Liver (tissue), 9 donors: ENCODE measurements around the gene SENP7. TPM values are rescaled to one million over a fixed set of nuclear protein-coding genes. Genes with fewer than 3 reads are reported as not detected.

Experiments used
- DNase-seq: peaks from one replicate; pipeline ENCODE4 v3.0.0-alpha.2; 2017; ENCODE audit warnings: low spot score
- H3K27ac ChIP-seq, 2 donors: one replicate each; pipeline ENCODE4 v1.7.0; 2013; ENCODE audit warnings: inconsistent platforms in 2 of 2, low read length in 2 of 2, control low read depth in 1 of 2, low read depth in 1 of 2, mild to moderate bottlenecking in 1 of 2
- H3K27me3 ChIP-seq, 4 donors: one replicate each; pipeline versions ENCODE4 v1.6.1 to v1.7.0; 2013; ENCODE audit warnings: low read length in 3 of 4, inconsistent platforms in 1 of 4, mild to moderate bottlenecking in 1 of 4, moderate library complexity in 1 of 4; ENCODE audit not compliant: control insufficient read depth in 4 of 4, insufficient read depth in 4 of 4
- H3K36me3 ChIP-seq, 4 donors: one replicate each; pipeline versions ENCODE4 v1.6.1 to v1.7.0; 2013; ENCODE audit warnings: low read length in 3 of 4, mild to moderate bottlenecking in 3 of 4, low read depth in 1 of 4, moderate library complexity in 1 of 4; ENCODE audit not compliant: control insufficient read depth in 4 of 4, insufficient read depth in 3 of 4
- H3K4me1 ChIP-seq, 4 donors: one replicate each; pipeline versions ENCODE4 v1.6.1 to v1.7.0; 2013; ENCODE audit warnings: low read length in 3 of 4, mild to moderate bottlenecking in 3 of 4, moderate library complexity in 1 of 4; ENCODE audit not compliant: control insufficient read depth in 4 of 4, insufficient read depth in 4 of 4
- H3K4me3 ChIP-seq, 3 donors: one replicate each; pipeline versions ENCODE4 v1.6.1 to v1.7.0; 2013; ENCODE audit warnings: low read length in 3 of 3, control low read depth in 1 of 3, low read depth in 1 of 3, mild to moderate bottlenecking in 1 of 3
- H3K9ac ChIP-seq, 2 donors: one replicate each; pipeline ENCODE4 v1.7.0; 2013; ENCODE audit warnings: low read length in 2 of 2, mild to moderate bottlenecking in 2 of 2, moderate library complexity in 2 of 2, control low read depth in 1 of 2, low read depth in 1 of 2
- H3K9me3 ChIP-seq, 4 donors: one replicate each; pipeline versions ENCODE4 v1.6.1 to v1.7.0; 2013; ENCODE audit warnings: low read length in 3 of 4; ENCODE audit not compliant: control insufficient read depth in 4 of 4
- ATF3 ChIP-seq: IDR thresholded peaks from 2 replicates; pipeline ENCODE4 v1.6.1; 2016; ENCODE audit warnings: antibody characterized with exemption
- CTCF ChIP-seq: fragments of 150-350 bp; IDR thresholded peaks from 2 replicates; pipeline ENCODE4 v1.5.1; 2017; ENCODE audit warnings: improper control_type of control experiment, low read depth, low read length; ENCODE audit not compliant: missing input control
- EGR1 ChIP-seq, 2 donors: IDR thresholded peaks; 2 replicates each; pipeline ENCODE4 v1.6.1; 2016 to 2018; ENCODE audit warnings: antibody characterized with exemption in 2 of 2, low read depth in 2 of 2
- FOXA1 ChIP-seq: IDR thresholded peaks from 2 replicates; pipeline ENCODE4 v1.6.1; 2016; ENCODE audit warnings: antibody characterized with exemption
- HNF4A ChIP-seq, 2 donors: conservative IDR thresholded peaks; 2 replicates each; pipeline ENCODE4 v1.6.1; 2016; ENCODE audit warnings: antibody characterized with exemption in 2 of 2, mild to moderate bottlenecking in 2 of 2
- HNF4G ChIP-seq: IDR thresholded peaks from 2 replicates; pipeline ENCODE4 v1.6.1; 2016; ENCODE audit warnings: antibody characterized with exemption
- JUND ChIP-seq, 2 donors: IDR thresholded peaks; 2 replicates each; pipeline ENCODE4 v1.6.1; 2016; ENCODE audit warnings: antibody characterized with exemption in 2 of 2
- MAX ChIP-seq: IDR thresholded peaks from 2 replicates; pipeline ENCODE4 v1.6.1; 2016; ENCODE audit warnings: antibody characterized with exemption
- RAD21 ChIP-seq, 2 donors: IDR thresholded peaks; 2 replicates each; pipeline ENCODE4 v1.6.1; 2016; ENCODE audit warnings: antibody characterized with exemption in 2 of 2, mild to moderate bottlenecking in 2 of 2
- RXRA ChIP-seq, 2 donors: IDR thresholded peaks; 2 replicates each; pipeline ENCODE4 v1.6.1; 2017 to 2018; ENCODE audit warnings: antibody characterized with exemption in 2 of 2, mild to moderate bottlenecking in 1 of 2
- SP1 ChIP-seq: IDR thresholded peaks from 2 replicates; pipeline ENCODE4 v1.6.1; 2018; ENCODE audit warnings: antibody characterized with exemption, mild to moderate bottlenecking
- TAF1 ChIP-seq: conservative IDR thresholded peaks from 2 replicates; pipeline ENCODE4 v1.6.1; 2016; ENCODE audit warnings: antibody characterized with exemption, mild to moderate bottlenecking
- YY1 ChIP-seq: IDR thresholded peaks from 2 replicates; pipeline ENCODE4 v1.6.1; 2016; ENCODE audit warnings: antibody characterized with exemption, mild to moderate bottlenecking
- WGBS: extraction: QIAGEN DNeasy Blood & Tissue Kit; methylation state at CpG from one replicate; pipeline ENCODE4 v1.1.7; 2013; 5-methylcytosine and 5-hydroxymethylcytosine counted together
- polyA plus RNA-seq, 2 donors: library from polyadenylated mRNA; stranded (reverse) in 1 of 2; unstranded in 1 of 2; fragments of 200-250 nt in 1 of 2; fragments of >200 nt in 1 of 2; fragmentation: Nextera tagmentation in 1 of 2; extraction: Ambion mirVana in 1 of 2; gene quantifications; one replicate each; pipeline versions ENCODE4 v1.2.1 to v1.2.3, GENCODE V29; 2013 to 2015
- total RNA-seq, 2 donors: library from RNA; depleted of rRNA; stranded (reverse); fragments of >200 nt; gene quantifications; one replicate each; pipeline ENCODE4 v1.2.3, GENCODE V29; 2014
- donor health status: healthy.
- donor health status: healthy.
- donor health status: healthy.
- donor health status: healthy.
- donor health status: healthy.

SENP7 gene
- total and polyA plus RNA-seq, 4 donors = 1.9 to 18.5 (median 6.8) TPM

GRCh38 chr3:101329016-101329673 is 183.9 kb downstream of the SENP7 start:
- 95% methylated on average over 7 of the region's 7 CpGs for WGBS
- DNase-seq = no peak
- Histone ChIP-seq H3K27ac (no peak overlapping the region), H3K4me1 (no peaks in the 10 kb centered on the region), H3K36me3 (peaks cover 2 to 16% (median 7%) of the 10 kb centered on the region in 4 donors), H3K9me3 (no peaks in the 10 kb centered on the region), H3K4me3 (no peak overlapping the region), H3K27me3 (no peaks in the 10 kb centered on the region), H3K9ac (no peak overlapping the region)
- no peak for TF ChIP-seq HNF4G
- no peak for TF ChIP-seq SP1
- no peak for TF ChIP-seq HNF4A (conservative IDR thresholded peaks at IDR 0.05)
- no peak for TF ChIP-seq TAF1
- TF ChIP-seq YY1 = no peak
- no peak for TF ChIP-seq CTCF

- Histone ChIP-seq H3K4me1 (no peaks in the 10 kb centered on the region), H3K27ac (no peak overlapping the region), H3K9ac (no peak overlapping the region), H3K27me3 (no peaks in the 10 kb centered on the region), H3K36me3 (peaks cover 2 to 16% (median 7%) of the 10 kb centered on the region in 4 donors), H3K9me3 (no peaks in the 10 kb centered on the region), H3K4me3 (no peak overlapping the region)
- TF ChIP-seq FOXA1 (no peak), MAX (no peak), YY1 (no peak), EGR1 (IDR thresholded peaks at IDR 0.05; ENCODE audit: low read depth in 2 of 2) (no peak), CTCF (no peak), RXRA (IDR thresholded peaks at IDR 0.05) (no peak), ATF3 (no peak), RAD21 (IDR thresholded peaks at IDR 0.05) (no peak), JUND (IDR thresholded peaks at IDR 0.05) (no peak)
- DNase-seq = peak; percentile 50
- WGBS = 96% methylated on average over 5 of the region's 5 CpGs
Measured at GRCh38 chr3:101325393-101326134, 187.4 kb downstream of the SENP7 start.
